Skeletal muscle satellite cell (primary cell): ENCODE results near the gene ADCY1.

Experiments
- H3K27me3 ChIP-seq: 2 replicates; pipeline ENCODE4 v1.7.0; 2013; ENCODE audit warnings: low read length; ENCODE audit not compliant: control insufficient read depth, insufficient read depth
- H3K36me3 ChIP-seq: 2 replicates; pipeline ENCODE4 v1.7.0; 2013; ENCODE audit warnings: mild to moderate bottlenecking, control low read depth, low read length; ENCODE audit not compliant: insufficient read depth
- H3K4me1 ChIP-seq: 2 replicates; pipeline ENCODE4 v1.7.0; 2013; ENCODE audit warnings: low read length; ENCODE audit not compliant: control insufficient read depth, insufficient read depth
- H3K4me2 ChIP-seq: 2 replicates; pipeline ENCODE4 v1.7.0; 2013; ENCODE audit warnings: mild to moderate bottlenecking, low read length
- H3K4me3 ChIP-seq: 2 replicates; pipeline ENCODE4 v1.7.0; 2013; ENCODE audit warnings: low read length
- H3K9ac ChIP-seq: 2 replicates; pipeline ENCODE4 v1.7.0; 2013; ENCODE audit warnings: mild to moderate bottlenecking, low read depth, low read length, moderate library complexity
- H3K9me3 ChIP-seq: replicated peaks from 2 replicates; pipeline ENCODE4 v1.7.0; 2013; ENCODE audit warnings: mild to moderate bottlenecking, control low read depth, low read length

ADCY1 gene

DNA sequence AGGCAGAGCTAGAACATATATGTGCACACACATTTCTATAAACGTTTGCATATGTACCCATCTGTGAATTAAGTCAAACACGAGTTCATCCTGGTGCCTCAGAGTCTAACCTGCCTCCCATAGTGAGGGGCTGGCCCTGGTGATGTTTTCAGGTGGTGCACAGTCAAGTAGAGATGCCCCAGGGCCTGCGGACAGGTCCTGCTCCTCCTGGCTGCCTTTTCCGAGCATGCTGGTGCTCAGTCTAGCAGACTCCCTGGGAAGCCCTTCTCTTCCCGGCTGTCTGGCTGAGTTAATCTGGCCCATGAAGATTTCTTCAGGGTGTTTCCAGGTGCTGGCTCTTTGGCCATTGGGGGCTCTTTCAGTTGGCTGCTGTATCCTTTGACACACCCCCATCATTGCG, 14.3 kb downstream of the ADCY1 start:
- H3K4me2 ChIP-seq = no peak overlapping the region
- H3K4me1 ChIP-seq = no peaks in the 10 kb centered on the region
- no peaks in the 10 kb centered on the region for H3K36me3 ChIP-seq
- H3K9ac ChIP-seq = no peak overlapping the region
- no peaks in the 10 kb centered on the region for H3K9me3 ChIP-seq
- H3K27me3 ChIP-seq = peaks cover 12% of the 10 kb centered on the region
- H3K4me3 ChIP-seq = no peak overlapping the region

DNA sequence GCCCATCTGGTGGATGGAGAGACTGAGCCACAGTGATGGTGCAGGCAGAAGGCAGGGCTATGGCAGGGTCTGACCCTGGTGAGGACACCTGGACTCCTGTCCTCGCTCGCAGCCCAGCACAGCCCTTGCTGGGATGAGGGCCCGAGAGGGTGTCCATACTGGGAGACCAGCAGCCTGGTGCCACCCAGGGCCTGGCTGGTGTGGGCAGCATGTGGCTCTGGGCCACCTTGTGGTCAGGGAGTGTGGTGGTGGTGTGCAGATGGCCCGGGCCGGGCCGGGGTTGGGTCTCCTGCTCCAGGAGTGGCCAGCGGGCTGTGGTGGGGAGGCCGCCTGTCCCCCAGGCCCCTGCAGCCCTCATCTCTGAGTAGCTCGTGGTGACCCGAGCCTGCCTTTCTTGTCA, 14.9 kb downstream of the ADCY1 start:
- H3K9ac ChIP-seq = no peak overlapping the region
- H3K36me3 ChIP-seq = no peaks in the 10 kb centered on the region
- H3K4me1 ChIP-seq = no peaks in the 10 kb centered on the region
- H3K27me3 ChIP-seq = peaks cover 16% of the 10 kb centered on the region
- no peak overlapping the region for H3K4me3 ChIP-seq
- H3K9me3 ChIP-seq = no peaks in the 10 kb centered on the region
- no peak overlapping the region for H3K4me2 ChIP-seq

GRCh38 chr7:45589915-45590678, 15.9 kb downstream of the ADCY1 start:
- Histone ChIP-seq H3K27me3 (peaks cover 11% of the 10 kb centered on the region), H3K36me3 (no peaks in the 10 kb centered on the region), H3K4me2 (no peak overlapping the region), H3K4me1 (no peaks in the 10 kb centered on the region), H3K9ac (no peak overlapping the region), H3K4me3 (no peak overlapping the region), H3K9me3 (no peaks in the 10 kb centered on the region)

- no peak overlapping the region for H3K4me2 ChIP-seq
- no peak overlapping the region for H3K9ac ChIP-seq
- no peaks in the 10 kb centered on the region for H3K36me3 ChIP-seq
- peaks cover 11% of the 10 kb centered on the region for H3K27me3 ChIP-seq
- no peaks in the 10 kb centered on the region for H3K9me3 ChIP-seq
- no peak overlapping the region for H3K4me3 ChIP-seq
- H3K4me1 ChIP-seq = no peaks in the 10 kb centered on the region
Measured at GRCh38 chr7:45590679-45591057, 16.5 kb downstream of the ADCY1 start.

GRCh38 chr7:45591101-45591906, 17.1 kb downstream of the ADCY1 start:
- H3K36me3 ChIP-seq = no peaks in the 10 kb centered on the region
- no peaks in the 10 kb centered on the region for H3K4me1 ChIP-seq
- no peak overlapping the region for H3K9ac ChIP-seq
- H3K9me3 ChIP-seq = no peaks in the 10 kb centered on the region
- peaks cover 11% of the 10 kb centered on the region for H3K27me3 ChIP-seq
- no peak overlapping the region for H3K4me3 ChIP-seq
- no peak overlapping the region for H3K4me2 ChIP-seq

- no peaks in the 10 kb centered on the region for H3K9me3 ChIP-seq
- no peak overlapping the region for H3K4me3 ChIP-seq
- H3K4me2 ChIP-seq = no peak overlapping the region
- peaks cover 19% of the 10 kb centered on the region for H3K27me3 ChIP-seq
- H3K9ac ChIP-seq = no peak overlapping the region
- no peaks in the 10 kb centered on the region for H3K36me3 ChIP-seq
- H3K4me1 ChIP-seq = no peaks in the 10 kb centered on the region
Measured at GRCh38 chr7:45592230-45592991, 18.2 kb downstream of the ADCY1 start.

DNA sequence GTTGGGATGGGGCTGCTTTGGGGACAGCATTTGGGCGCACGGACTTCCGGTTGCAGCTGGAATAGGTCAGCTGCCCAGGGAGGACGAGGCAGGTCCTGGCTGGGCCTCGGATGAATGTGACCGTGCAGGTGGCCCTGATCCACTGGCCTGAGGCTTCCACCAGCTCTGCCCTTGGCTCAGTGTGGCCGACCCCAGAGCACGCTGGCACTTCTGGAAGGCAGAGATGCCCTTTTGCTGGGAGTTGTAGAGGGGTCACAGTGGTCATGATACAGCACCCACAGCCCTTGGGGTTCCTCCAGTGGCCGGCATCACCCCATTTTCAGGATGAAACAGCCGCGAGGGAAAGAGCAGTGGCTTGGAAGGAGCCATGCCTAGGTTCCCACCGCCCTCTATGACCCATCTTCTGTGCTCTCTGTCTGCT, 19.0 kb downstream of the ADCY1 start:
- Histone ChIP-seq H3K4me3 (no peak overlapping the region), H3K4me1 (no peaks in the 10 kb centered on the region), H3K4me2 (no peak overlapping the region), H3K27me3 (peaks cover 21% of the 10 kb centered on the region), H3K9me3 (no peaks in the 10 kb centered on the region), H3K36me3 (no peaks in the 10 kb centered on the region), H3K9ac (no peak overlapping the region)

DNA sequence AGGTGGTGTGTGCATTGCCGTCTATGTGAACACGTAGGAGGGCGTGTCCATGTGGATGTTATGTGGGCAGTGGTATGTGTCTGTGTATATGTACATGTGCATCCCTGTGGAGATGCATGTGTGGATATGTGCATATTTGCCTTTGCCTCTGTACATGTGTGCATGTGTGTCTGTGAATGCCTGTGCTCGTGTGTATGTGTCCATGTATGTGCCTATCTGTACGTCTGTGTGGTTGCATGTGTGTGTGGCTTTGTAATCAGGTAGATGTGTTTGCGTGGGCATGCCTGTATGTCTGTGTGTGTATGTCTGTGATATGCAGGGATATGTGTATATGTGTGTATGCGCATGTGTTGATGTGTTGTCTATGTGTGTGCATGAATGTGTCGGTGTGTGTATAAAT, 19.7 kb downstream of the ADCY1 start:
- Histone ChIP-seq H3K27me3 (peaks cover 22% of the 10 kb centered on the region), H3K4me2 (no peak overlapping the region), H3K4me3 (no peak overlapping the region), H3K9ac (no peak overlapping the region), H3K4me1 (no peaks in the 10 kb centered on the region), H3K9me3 (no peaks in the 10 kb centered on the region), H3K36me3 (no peaks in the 10 kb centered on the region)

DNA sequence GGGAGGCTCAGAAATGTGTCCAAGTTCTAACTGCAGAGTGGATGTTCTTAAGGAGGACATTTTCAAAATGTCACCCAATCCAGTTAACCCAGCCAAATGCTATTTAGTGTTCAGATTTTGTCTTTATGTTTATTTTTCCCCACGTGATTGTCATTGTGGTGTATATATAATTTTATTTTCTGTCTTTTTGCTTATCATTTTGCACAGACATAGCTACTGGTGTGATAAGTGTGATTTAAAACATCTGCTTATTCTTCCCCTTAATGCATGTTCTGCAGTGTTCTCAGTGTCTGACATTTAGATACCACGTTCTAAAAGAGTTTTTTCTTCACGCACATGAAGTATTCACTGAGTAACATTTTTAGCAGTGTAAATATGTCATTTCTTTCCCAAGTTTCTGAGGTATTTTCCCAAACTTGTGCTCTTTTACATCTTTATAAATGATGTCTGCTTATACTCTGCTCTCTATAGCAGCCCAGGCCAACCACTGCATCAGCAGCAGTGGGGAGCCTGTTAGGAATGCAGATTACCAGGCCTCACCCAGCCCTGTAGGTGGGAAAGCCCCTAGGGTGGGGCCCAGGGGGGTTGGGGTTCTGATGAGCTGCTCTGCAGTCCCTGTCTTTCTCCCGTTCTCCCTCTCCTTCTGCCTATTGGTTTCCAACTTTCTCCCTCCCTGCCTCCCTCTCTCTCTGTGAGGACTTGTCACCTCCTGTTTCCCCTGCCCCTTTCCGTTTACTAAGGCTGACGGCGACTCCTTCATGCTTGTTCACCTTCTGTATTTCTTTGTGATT, 20.8 kb downstream of the ADCY1 start:
- no peak overlapping the region for H3K9ac ChIP-seq
- no peak overlapping the region for H3K4me2 ChIP-seq
- H3K4me3 ChIP-seq = no peak overlapping the region
- no peaks in the 10 kb centered on the region for H3K36me3 ChIP-seq
- peaks cover 26% of the 10 kb centered on the region for H3K27me3 ChIP-seq
- H3K9me3 ChIP-seq = no peaks in the 10 kb centered on the region
- H3K4me1 ChIP-seq = no peaks in the 10 kb centered on the region

DNA sequence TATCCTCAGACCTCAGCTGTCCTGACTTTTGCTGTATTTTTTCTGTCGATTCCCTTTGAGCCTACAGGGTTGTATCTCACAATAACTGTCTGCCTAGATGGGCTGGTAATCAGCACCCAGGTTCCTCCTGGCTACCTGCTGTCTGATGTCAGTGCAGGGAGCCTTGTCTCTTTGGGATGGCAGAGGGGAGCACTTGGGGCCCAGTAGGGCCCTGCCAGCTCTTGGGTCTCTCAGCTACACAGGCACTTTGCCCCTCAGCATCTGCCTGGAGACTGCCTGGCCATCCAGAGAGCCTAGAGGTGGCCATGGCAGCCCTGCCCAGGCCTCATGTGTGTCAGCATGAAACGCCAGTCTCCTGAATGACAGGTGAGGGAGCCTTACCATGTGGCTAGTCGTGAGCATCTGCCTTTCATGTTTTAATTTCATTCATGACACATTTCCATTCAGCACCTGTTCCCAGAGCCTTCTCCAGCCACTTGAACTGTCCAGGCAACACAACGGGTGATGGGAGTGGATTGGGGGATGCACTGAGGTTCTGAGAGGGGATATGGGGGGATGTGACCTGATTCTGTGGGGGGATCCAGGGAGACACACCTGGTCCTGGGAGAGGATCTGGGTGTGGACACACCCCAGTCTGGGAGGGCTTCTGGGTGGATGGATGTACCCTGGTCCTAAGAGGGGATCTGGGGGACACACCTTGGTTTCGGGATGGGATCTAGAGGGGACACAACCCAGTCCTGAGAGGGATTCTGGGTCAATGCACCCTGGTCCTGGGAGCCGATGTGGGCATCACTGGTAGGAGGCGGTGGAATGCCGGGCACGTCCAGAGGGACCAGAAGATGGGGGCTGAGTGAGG, 21.9 kb downstream of the ADCY1 start:
- H3K9ac ChIP-seq = no peak overlapping the region
- H3K27me3 ChIP-seq = peaks cover 27% of the 10 kb centered on the region
- H3K36me3 ChIP-seq = no peaks in the 10 kb centered on the region
- no peak overlapping the region for H3K4me2 ChIP-seq
- H3K4me3 ChIP-seq = no peak overlapping the region
- no peaks in the 10 kb centered on the region for H3K4me1 ChIP-seq
- no peaks in the 10 kb centered on the region for H3K9me3 ChIP-seq
